ENCODE data around the gene SLC22A23. TPM values are rescaled to one million over a fixed set of nuclear protein-coding genes. Genes with fewer than 3 reads are reported as not detected.

Gene SLC22A23
- total RNA-seq, 1 experiment from 2014 or later, result 6.8 TPM

- Histone ChIP-seq H2BK15ac (ENCODE audit: low read depth, low read length) (no peak overlapping the region), H4K91ac (ENCODE audit: insufficient read length, low read depth, low read length) (no peak overlapping the region), H3K18ac (ENCODE audit: insufficient read length, low read depth, low read length) (no peak overlapping the region), H4K8ac (replicated peaks; ENCODE audit: insufficient read length, low read depth, low read length) (no peak overlapping the region), H3K14ac (ENCODE audit: insufficient read depth, low read length) (no peak overlapping the region), H3K79me1 (ENCODE audit: insufficient read depth, low read depth, low read length, poor library complexity, severe bottlenecking) (peaks cover 9% of the 10 kb centered on the region), H3K23ac (ENCODE audit: insufficient read length, low read depth, low read length) (no peak overlapping the region), H2BK5ac (ENCODE audit: insufficient read length, low read length) (no peak overlapping the region), H2BK12ac (ENCODE audit: insufficient read length, low read depth, low read length) (no peak overlapping the region), H3K9me3 (ENCODE audit: control insufficient read depth, low read depth, low read length) (no peaks in the 10 kb centered on the region), H3K56ac (ENCODE audit: insufficient read length, low read depth, low read length) (no peak overlapping the region), H3T11ph (ENCODE audit: low read length) (no peak overlapping the region), H3K4me1 (ENCODE audit: insufficient read depth, low read length) (peaks cover 6% of the 10 kb centered on the region), H3K23me2 (ENCODE audit: insufficient read length, low read depth, low read length, poor library complexity, severe bottlenecking) (peaks cover under 1% of the 10 kb centered on the region), H4K20me1 (ENCODE audit: control insufficient read depth, insufficient read depth, insufficient read length) (no peaks in the 10 kb centered on the region), H2BK20ac (ENCODE audit: low read depth, low read length, poor library complexity, severe bottlenecking) (no peak overlapping the region), H2AFZ (ENCODE audit: low read length) (no peak overlapping the region), H3K4ac (ENCODE audit: low read depth, low read length) (no peak overlapping the region), H3K27ac (ENCODE audit: insufficient read length, low read depth, low read length) (no peak overlapping the region), H2BK120ac (ENCODE audit: low read depth, low read length, poor library complexity, severe bottlenecking) (no peak overlapping the region), H2AK5ac (ENCODE audit: insufficient read length, low read length) (no peak overlapping the region), H3K9ac (ENCODE audit: extremely low read depth, insufficient read length, low read length) (no peak overlapping the region), H4K5ac (ENCODE audit: insufficient read length, low read depth, low read length) (no peak overlapping the region), H3K27me3 (ENCODE audit: insufficient read depth, low read length) (no peaks in the 10 kb centered on the region), H3K79me2 (ENCODE audit: insufficient read depth, low read length) (peaks cover 45% of the 10 kb centered on the region; the same call in 1 of the 2 replicates), H3K4me2 (ENCODE audit: insufficient read depth, insufficient read length, low read length) (no peak overlapping the region)
- no CpG with 5 or more reads among the region's 5 CpGs for WGBS (ENCODE audit: extremely low coverage, insufficient read length, low lambda C conversion rate)
- DNase-seq, result no peak
- H3K9me3 Mint-ChIP-seq, result peaks cover 0 to 4% of the 10 kb centered on the region in 2 experiments; a peak in 2 of 5 replicates
- H3K27ac Mint-ChIP-seq, result no peak overlapping the region
- no peak for TF ChIP-seq CTCF (conservative IDR thresholded peaks at IDR 0.05)
- H3K27me3 Mint-ChIP-seq (ENCODE audit: low read depth), result 0 out of 2 replicates have a peak, but pooled peaks cover 4% of the 10 kb centered on the region
- H3K36me3 Mint-ChIP-seq (ENCODE audit: insufficient read depth in 1 of 3, low read depth in 3 of 3), result peaks cover 0 to 16% (median 2%) of the 10 kb centered on the region in 3 experiments; a peak in 6 of 7 replicates
- no peak overlapping the region for H3K4me3 Mint-ChIP-seq
- peaks cover 6 to 7% of the 10 kb centered on the region in 2 experiments; a peak in 1 of 4 replicates for H3K4me1 Mint-ChIP-seq
These were observed 7.0 kb downstream of the SLC22A23 start for GRCh38 chr6:3449750-3450305.
